Tibial artery (tissue), 4 donors: ENCODE data around the gene PRKRIP1.

Source experiments
- DNase-seq, 2 donors: peaks; one replicate each; pipeline ENCODE4 v3.0.0-alpha.2; 2019
- H3K27ac ChIP-seq, 2 donors: fragments of 200-600 bp; sonication (generic) in 1 of 2; 1 replicate in 1 of 2; 2 replicates in 1 of 2; pipeline ENCODE4 v1.5.1; 2018 to 2019; ENCODE audit warnings: mild to moderate bottlenecking in 1 of 2
- H3K27me3 ChIP-seq, 2 donors: fragments of 200-600 bp; sonication (generic) in 1 of 2; one replicate each; pipeline versions ENCODE4 v1.5.1 to v1.6.0; 2016 to 2019
- H3K36me3 ChIP-seq, 3 donors: fragments of 200-600 bp; sonication (generic) in 2 of 3; one replicate each; pipeline ENCODE4 v1.5.1; 2016 to 2019; ENCODE audit warnings: mild to moderate bottlenecking in 2 of 3
- H3K4me1 ChIP-seq, 4 donors: fragments of 200-600 bp; sonication (generic) in 2 of 4; 1 replicate in 3 of 4; 2 replicates in 1 of 4; pipeline ENCODE4 v1.5.1; 2016 to 2019
- H3K4me3 ChIP-seq, 2 donors: fragments of 200-600 bp; sonication (generic) in 1 of 2; 1 replicate in 1 of 2; 2 replicates in 1 of 2; pipeline ENCODE4 v1.5.1; 2018 to 2019; ENCODE audit warnings: mild to moderate bottlenecking in 2 of 2
- H3K9me3 ChIP-seq, 3 donors: fragments of 200-600 bp; sonication (generic) in 1 of 3; one replicate each; pipeline ENCODE4 v1.5.1; 2016 to 2019
- intact Hi-C: fragments of 100-400 bp; cut with DNase I; formaldehyde crosslinking; loops from one replicate; pipeline ENCODE4 v1.15.0; 2023; ENCODE audit warnings: low total_unique reads
- TF ChIP-seq, protein P1 (sequence below), 2 experiments: fragments of 200-600 bp in 1 of 2; fragments of 450-650 bp in 1 of 2; IDR thresholded peaks; one replicate each; pipeline ENCODE4 v1.5.1; 2017 to 2019; ENCODE audit warnings: antibody characterized with exemption in 2 of 2, mild to moderate bottlenecking in 1 of 2, moderate library complexity in 1 of 2

The PRKRIP1 gene

DNA sequence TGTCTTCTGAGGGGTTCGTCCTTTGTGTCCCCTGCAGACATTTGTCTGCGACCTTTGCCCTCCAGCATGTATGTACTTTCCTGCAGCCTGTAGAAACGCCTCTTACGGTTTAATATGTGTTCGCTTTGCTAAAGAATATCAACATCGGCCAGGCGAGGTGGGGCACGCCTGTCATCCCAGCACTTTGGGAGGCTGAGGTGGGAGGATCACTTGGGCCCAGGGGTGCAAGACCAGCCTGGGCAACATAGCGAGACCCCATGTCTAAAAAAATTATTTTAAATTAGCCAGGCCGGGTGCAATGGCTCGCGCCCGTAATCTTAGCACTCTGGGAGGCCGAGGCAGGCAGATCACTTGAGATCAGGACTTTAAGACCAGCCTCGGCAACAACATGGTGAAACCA is 53.0 kb downstream of the PRKRIP1 start:
- DNase-seq: no peak
- peaks cover 0 to 20% (median 15%) of the 10 kb centered on the region in 3 donors for H3K36me3 ChIP-seq
- no peak overlapping the region for H3K4me3 ChIP-seq
- H3K9me3 ChIP-seq: no peaks in the 10 kb centered on the region
- no peaks in the 10 kb centered on the region for H3K27me3 ChIP-seq
- TF ChIP-seq, protein P1, sequence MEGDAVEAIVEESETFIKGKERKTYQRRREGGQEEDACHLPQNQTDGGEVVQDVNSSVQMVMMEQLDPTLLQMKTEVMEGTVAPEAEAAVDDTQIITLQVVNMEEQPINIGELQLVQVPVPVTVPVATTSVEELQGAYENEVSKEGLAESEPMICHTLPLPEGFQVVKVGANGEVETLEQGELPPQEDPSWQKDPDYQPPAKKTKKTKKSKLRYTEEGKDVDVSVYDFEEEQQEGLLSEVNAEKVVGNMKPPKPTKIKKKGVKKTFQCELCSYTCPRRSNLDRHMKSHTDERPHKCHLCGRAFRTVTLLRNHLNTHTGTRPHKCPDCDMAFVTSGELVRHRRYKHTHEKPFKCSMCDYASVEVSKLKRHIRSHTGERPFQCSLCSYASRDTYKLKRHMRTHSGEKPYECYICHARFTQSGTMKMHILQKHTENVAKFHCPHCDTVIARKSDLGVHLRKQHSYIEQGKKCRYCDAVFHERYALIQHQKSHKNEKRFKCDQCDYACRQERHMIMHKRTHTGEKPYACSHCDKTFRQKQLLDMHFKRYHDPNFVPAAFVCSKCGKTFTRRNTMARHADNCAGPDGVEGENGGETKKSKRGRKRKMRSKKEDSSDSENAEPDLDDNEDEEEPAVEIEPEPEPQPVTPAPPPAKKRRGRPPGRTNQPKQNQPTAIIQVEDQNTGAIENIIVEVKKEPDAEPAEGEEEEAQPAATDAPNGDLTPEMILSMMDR (IDR thresholded peaks at IDR 0.05): no peak
- H3K27ac ChIP-seq: no peak overlapping the region
- intact Hi-C loops: no loop called here
- H3K4me1 ChIP-seq: no peaks in the 10 kb centered on the region

DNA sequence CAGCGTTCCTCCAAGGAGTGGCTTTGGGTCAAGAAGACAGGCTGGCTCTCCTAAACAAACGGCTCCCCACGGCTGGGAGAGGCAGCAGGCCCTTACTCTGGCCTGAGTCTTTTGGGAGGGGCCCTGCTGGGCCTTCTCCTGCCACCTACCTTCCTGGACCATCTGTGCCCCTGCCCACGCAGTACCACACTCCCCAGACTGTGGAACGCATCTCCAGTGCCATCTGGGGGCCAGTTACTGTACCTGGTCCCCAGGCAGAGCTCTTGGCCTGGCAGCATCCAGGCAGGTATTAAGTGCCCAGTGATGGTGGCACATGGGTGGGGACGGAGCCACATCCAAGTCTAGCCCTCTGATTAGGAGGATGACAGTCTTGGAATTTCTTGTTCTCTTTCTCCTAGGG is 54.1 kb downstream of the PRKRIP1 start:
- Histone ChIP-seq H3K4me1 (no peaks in the 10 kb centered on the region), H3K4me3 (no peak overlapping the region), H3K9me3 (no peaks in the 10 kb centered on the region), H3K27ac (no peak overlapping the region), H3K36me3 (peaks cover 0 to 27% (median 15%) of the 10 kb centered on the region in 3 donors), H3K27me3 (no peaks in the 10 kb centered on the region)
- TF ChIP-seq, protein P1 (IDR thresholded peaks at IDR 0.05): no peak
- no peak for DNase-seq
- intact Hi-C loops: no loop called here

DNA sequence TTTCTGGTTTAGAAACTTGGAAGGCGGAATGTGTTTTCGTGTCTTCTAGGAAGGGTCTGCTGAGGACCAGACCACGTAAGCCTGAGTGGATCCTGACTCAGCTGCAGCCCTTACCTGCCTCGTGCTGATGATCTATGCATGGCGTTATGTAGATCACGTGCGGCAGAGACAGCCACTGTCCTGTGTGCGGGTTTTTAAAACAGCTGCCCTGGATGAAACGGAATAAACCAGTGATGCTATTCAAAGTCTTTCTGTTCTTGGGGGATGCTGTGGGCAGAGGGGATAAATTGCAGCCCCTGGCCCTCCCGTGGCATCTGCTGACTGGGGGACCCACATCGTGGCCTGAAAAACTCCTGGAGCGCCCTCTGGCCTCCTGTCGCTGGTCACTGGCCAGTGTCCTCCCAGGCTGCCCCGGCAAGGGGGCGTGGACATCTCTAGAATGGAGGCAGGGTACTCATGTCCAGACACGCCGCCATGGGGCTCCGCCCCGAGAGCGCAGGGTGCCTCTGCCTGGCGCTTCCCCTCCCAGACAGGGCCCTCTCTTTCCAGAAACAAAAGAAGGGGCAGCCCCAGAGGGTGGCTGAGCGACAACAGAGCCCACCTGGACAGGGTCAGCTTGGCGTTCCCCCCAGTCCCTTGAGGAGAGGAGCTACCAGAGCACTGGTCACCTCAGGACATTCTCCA is 55.4 kb downstream of the PRKRIP1 start:
- DNase-seq: no peak
- intact Hi-C loops: no loop called here
- no peaks in the 10 kb centered on the region for H3K4me1 ChIP-seq
- H3K27ac ChIP-seq: no peak overlapping the region
- H3K27me3 ChIP-seq: no peaks in the 10 kb centered on the region
- peaks cover 6 to 36% (median 22%) of the 10 kb centered on the region in 3 donors for H3K36me3 ChIP-seq
- no peak overlapping the region for H3K4me3 ChIP-seq
- no peaks in the 10 kb centered on the region for H3K9me3 ChIP-seq
- TF ChIP-seq, protein P1 (IDR thresholded peaks at IDR 0.05): no peak

DNA sequence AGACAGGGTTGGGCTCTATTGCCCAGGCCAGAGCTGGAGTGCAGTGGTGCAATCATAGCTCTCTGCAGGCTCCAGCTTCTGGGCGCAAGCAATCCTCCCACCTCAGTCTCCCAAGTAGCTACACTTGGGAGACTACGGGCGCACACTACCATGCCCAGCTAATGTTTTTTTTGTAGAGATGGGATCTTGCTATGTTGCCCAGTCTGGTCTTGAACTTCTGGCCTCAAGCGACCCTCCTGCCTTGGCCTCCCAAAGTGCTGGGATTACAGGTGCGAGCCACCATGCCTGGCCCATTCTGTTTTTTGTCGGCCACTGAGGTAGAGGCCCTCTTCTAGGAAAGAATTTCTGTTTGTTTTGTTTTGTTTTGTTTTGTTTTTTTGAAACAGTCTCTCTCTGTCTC is 56.3 kb downstream of the PRKRIP1 start:
- no peaks in the 10 kb centered on the region for H3K27me3 ChIP-seq
- H3K4me3 ChIP-seq: no peak overlapping the region
- intact Hi-C loops: no loop called here
- H3K9me3 ChIP-seq: no peaks in the 10 kb centered on the region
- H3K36me3 ChIP-seq: peaks cover 16 to 36% (median 22%) of the 10 kb centered on the region in 3 donors
- DNase-seq: no peak
- TF ChIP-seq, protein P1 (IDR thresholded peaks at IDR 0.05): no peak
- H3K4me1 ChIP-seq: no peaks in the 10 kb centered on the region
- H3K27ac ChIP-seq: no peak overlapping the region

DNA sequence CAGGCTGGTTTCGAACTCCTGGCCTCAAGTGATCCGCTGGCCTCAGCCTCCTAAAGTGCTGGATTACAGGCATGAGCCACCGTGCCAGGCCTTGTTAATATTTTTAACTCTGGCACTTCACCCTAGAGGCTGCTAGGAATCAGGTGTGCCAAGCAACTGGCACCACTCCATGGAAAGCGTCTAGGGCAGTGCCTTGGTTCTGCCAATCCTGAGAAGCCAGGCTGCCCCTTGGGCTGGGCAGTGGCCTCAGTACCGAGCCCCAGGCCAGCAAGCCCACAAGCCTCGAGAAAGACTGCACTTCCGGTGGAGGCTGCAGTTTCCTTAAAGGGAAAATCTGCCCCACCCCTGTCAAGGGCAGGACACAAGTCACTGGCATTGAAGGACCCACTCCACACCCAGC is 57.2 kb downstream of the PRKRIP1 start:
- Histone ChIP-seq H3K9me3 (no peaks in the 10 kb centered on the region), H3K27ac (no peak overlapping the region), H3K27me3 (no peaks in the 10 kb centered on the region), H3K4me3 (no peak overlapping the region), H3K4me1 (no peaks in the 10 kb centered on the region), H3K36me3 (peaks cover 23 to 38% (median 30%) of the 10 kb centered on the region in 3 donors)
- TF ChIP-seq, protein P1 (IDR thresholded peaks at IDR 0.05): no peak
- intact Hi-C loops: no loop called here
- no peak for DNase-seq
